Activated naive CD4-positive, alpha-beta T cell treated with anti-CD3 and anti-CD28 coated beads, Interleukin-2, amount 10 ng/mL, durations not matched to agents 7 days and 5 days (primary cell): ENCODE results near the gene ANAPC15.
"Not testable (repeated sequence)": the region's sequence is repeated elsewhere in the genome, so short reads cannot be mapped to it uniquely, and the experiment has no call there.

Experiments
- CTCF ChIA-PET: fragments of 350-600 bp; sonication (Branson Sonifier 250); formaldehyde crosslinking; loops from one replicate; lab custom pipeline; 2021; ENCODE audit warnings: antibody characterized with exemption; lab: Charles Lee
- DNase-seq: peaks from one replicate; pipeline ENCODE4 v3.0.0-alpha.2; 2020
- H3K27ac Mint-ChIP-seq: one replicate; pipeline ENCODE4 v1.8.0; 2021; ENCODE audit warnings: mild to moderate bottlenecking, moderate library complexity, mixed read lengths
- H3K27me3 Mint-ChIP-seq: one replicate; pipeline ENCODE4 v1.8.0; 2021; ENCODE audit warnings: mild to moderate bottlenecking, mixed read lengths
- H3K36me3 Mint-ChIP-seq: one replicate; pipeline ENCODE4 v1.8.0; 2021; ENCODE audit warnings: mixed read lengths
- H3K4me1 Mint-ChIP-seq: one replicate; pipeline ENCODE4 v1.8.0; 2021; ENCODE audit warnings: mixed read lengths
- H3K4me3 Mint-ChIP-seq: one replicate; pipeline ENCODE4 v1.8.0; 2021; ENCODE audit warnings: mild to moderate bottlenecking, moderate library complexity, mixed read lengths
- H3K9me3 Mint-ChIP-seq: one replicate; pipeline ENCODE4 v1.8.0; 2021; ENCODE audit warnings: mixed read lengths

The ANAPC15 gene

GRCh38 chr11:72138821-72139390 is 26.4 kb upstream of the ANAPC15 start:
- no peaks in the 10 kb centered on the region for H3K4me1 Mint-ChIP-seq
- H3K27ac Mint-ChIP-seq = no peak overlapping the region
- no peaks in the 10 kb centered on the region for H3K9me3 Mint-ChIP-seq
- no peaks in the 10 kb centered on the region for H3K36me3 Mint-ChIP-seq
- no peak for DNase-seq
- peaks cover 23% of the 10 kb centered on the region for H3K27me3 Mint-ChIP-seq
- CTCF ChIA-PET = interaction anchor here (1.3 kb wide), 1 partner anchor 114 kb away, joined by 4 read pairs; no protein-coding TSS in a partner anchor
- H3K4me3 Mint-ChIP-seq = no peak overlapping the region

- Mint-ChIP-seq H3K4me3 (no peak overlapping the region), H3K27me3 (peaks cover 25% of the 10 kb centered on the region), H3K9me3 (no peaks in the 10 kb centered on the region), H3K27ac (no peak overlapping the region), H3K4me1 (no peaks in the 10 kb centered on the region), H3K36me3 (no peaks in the 10 kb centered on the region)
- CTCF ChIA-PET = interaction anchor here (1.4 kb wide), 1 partner anchor 8 kb away, joined by 3 read pairs; no protein-coding TSS in a partner anchor
- DNase-seq = no peak
Observed at GRCh38 chr11:72136684-72137262, 24.3 kb upstream of the ANAPC15 start.

GRCh38 chr11:72135891-72136683 is 23.6 kb upstream of the ANAPC15 start:
- Mint-ChIP-seq H3K4me1 (no peaks in the 10 kb centered on the region), H3K27ac (no peak overlapping the region), H3K4me3 (no peak overlapping the region), H3K27me3 (peaks cover 28% of the 10 kb centered on the region), H3K9me3 (no peaks in the 10 kb centered on the region), H3K36me3 (no peaks in the 10 kb centered on the region)
- DNase-seq = no peak
- CTCF ChIA-PET = interaction anchor here (1.4 kb wide), 1 partner anchor 9 kb away, joined by 3 read pairs; no protein-coding TSS in a partner anchor

GRCh38 chr11:72135473-72135872 is 23.0 kb upstream of the ANAPC15 start, which contains the start of gene FOLR3:
Gene FOLR3 (plus strand): TSS chr11:72135725. CDS start chr11:72135953, 228 bp downstream.
- CTCF ChIA-PET = interaction anchor here (1.4 kb wide), 1 partner anchor 9 kb away, joined by 3 read pairs; no protein-coding TSS in a partner anchor
- DNase-seq, H3K27ac Mint-ChIP-seq, H3K36me3 Mint-ChIP-seq, H3K4me3 Mint-ChIP-seq, H3K4me1 Mint-ChIP-seq, H3K9me3 Mint-ChIP-seq: not testable (repeated sequence)
- peaks cover 26% of the 10 kb centered on the region for H3K27me3 Mint-ChIP-seq

- Mint-ChIP-seq H3K36me3 (no peaks in the 10 kb centered on the region), H3K4me3 (no peak overlapping the region), H3K4me1 (no peaks in the 10 kb centered on the region), H3K9me3 (peaks cover 13% of the 10 kb centered on the region), H3K27ac (no peak overlapping the region), H3K27me3 (peaks cover 43% of the 10 kb centered on the region)
- CTCF ChIA-PET = no interaction called here
- no peak for DNase-seq
Observed at GRCh38 chr11:72132646-72133045, 20.2 kb upstream of the ANAPC15 start.

GRCh38 chr11:72129381-72129780 is 16.9 kb upstream of the ANAPC15 start:
- CTCF ChIA-PET = interaction anchor here (0.6 to 1.6 kb wide), 2 partner anchors 14 to 53 kb away, joined by 3 to 5 read pairs; no protein-coding TSS in a partner anchor
- peaks cover 44% of the 10 kb centered on the region for H3K27me3 Mint-ChIP-seq
- H3K4me3 Mint-ChIP-seq = no peak overlapping the region
- DNase-seq = no peak
- peaks cover 15% of the 10 kb centered on the region for H3K9me3 Mint-ChIP-seq
- no peaks in the 10 kb centered on the region for H3K4me1 Mint-ChIP-seq
- H3K36me3 Mint-ChIP-seq = no peaks in the 10 kb centered on the region
- no peak overlapping the region for H3K27ac Mint-ChIP-seq

GRCh38 chr11:72127923-72128322 is 15.4 kb upstream of the ANAPC15 start:
- DNase-seq = no peak
- H3K9me3 Mint-ChIP-seq = peaks cover 15% of the 10 kb centered on the region
- CTCF ChIA-PET = no interaction called here
- no peaks in the 10 kb centered on the region for H3K36me3 Mint-ChIP-seq
- H3K27me3 Mint-ChIP-seq = peaks cover 45% of the 10 kb centered on the region
- H3K4me1 Mint-ChIP-seq = no peaks in the 10 kb centered on the region
- no peak overlapping the region for H3K27ac Mint-ChIP-seq
- no peak overlapping the region for H3K4me3 Mint-ChIP-seq

GRCh38 chr11:72125956-72126355 is 13.5 kb upstream of the ANAPC15 start:
- H3K9me3 Mint-ChIP-seq = peaks cover 15% of the 10 kb centered on the region
- no peak overlapping the region for H3K4me3 Mint-ChIP-seq
- H3K36me3 Mint-ChIP-seq = no peaks in the 10 kb centered on the region
- no peaks in the 10 kb centered on the region for H3K4me1 Mint-ChIP-seq
- peaks cover 33% of the 10 kb centered on the region for H3K27me3 Mint-ChIP-seq
- no peak overlapping the region for H3K27ac Mint-ChIP-seq
- DNase-seq = no peak
- CTCF ChIA-PET = interaction anchor here (0.7 to 3.5 kb wide), 2 partner anchors 13 to 18 kb away, joined by 3 to 15 read pairs; no protein-coding TSS in a partner anchor

- no peak overlapping the region for H3K27ac Mint-ChIP-seq
- CTCF ChIA-PET = interaction anchor here (3.5 kb wide), 1 partner anchor 20 kb away, joined by 15 read pairs; no protein-coding TSS in a partner anchor
- H3K4me1 Mint-ChIP-seq = no peaks in the 10 kb centered on the region
- H3K36me3 Mint-ChIP-seq = no peaks in the 10 kb centered on the region
- H3K4me3 Mint-ChIP-seq = no peak overlapping the region
- no peak for DNase-seq
- peaks cover 11% of the 10 kb centered on the region for H3K9me3 Mint-ChIP-seq
- peaks cover 27% of the 10 kb centered on the region for H3K27me3 Mint-ChIP-seq
Observed at GRCh38 chr11:72124046-72124445, 11.6 kb upstream of the ANAPC15 start.

GRCh38 chr11:72123117-72123653 is 10.7 kb upstream of the ANAPC15 start:
- Mint-ChIP-seq H3K36me3 (no peaks in the 10 kb centered on the region), H3K27me3 (peaks cover 19% of the 10 kb centered on the region), H3K9me3 (peaks cover 5% of the 10 kb centered on the region), H3K27ac (no peak overlapping the region), H3K4me3 (no peak overlapping the region), H3K4me1 (no peaks in the 10 kb centered on the region)
- CTCF ChIA-PET = interaction anchor here (3.5 kb wide), 1 partner anchor 21 kb away, joined by 15 read pairs; no protein-coding TSS in a partner anchor
- no peak for DNase-seq

GRCh38 chr11:72122607-72123006 is 10.1 kb upstream of the ANAPC15 start:
- Mint-ChIP-seq H3K4me1 (no peaks in the 10 kb centered on the region), H3K4me3 (no peak overlapping the region), H3K27ac (no peak overlapping the region), H3K27me3 (peaks cover 15% of the 10 kb centered on the region), H3K9me3 (peaks cover 2% of the 10 kb centered on the region), H3K36me3 (no peaks in the 10 kb centered on the region)
- CTCF ChIA-PET = interaction anchor here (3.5 kb wide), 1 partner anchor 21 kb away, joined by 15 read pairs; no protein-coding TSS in a partner anchor
- no peak for DNase-seq

GRCh38 chr11:72120930-72121329 is 8.4 kb upstream of the ANAPC15 start:
- no peak for DNase-seq
- peaks cover 18% of the 10 kb centered on the region for H3K27me3 Mint-ChIP-seq
- no peaks in the 10 kb centered on the region for H3K4me1 Mint-ChIP-seq
- H3K27ac Mint-ChIP-seq = no peak overlapping the region
- no peaks in the 10 kb centered on the region for H3K36me3 Mint-ChIP-seq
- CTCF ChIA-PET = interaction anchor here (0.8 kb wide), 1 partner anchor 29 kb away, joined by 3 read pairs; no protein-coding TSS in a partner anchor
- no peaks in the 10 kb centered on the region for H3K9me3 Mint-ChIP-seq
- H3K4me3 Mint-ChIP-seq = no peak overlapping the region

- Mint-ChIP-seq H3K4me3 (no peak overlapping the region), H3K9me3 (no peaks in the 10 kb centered on the region), H3K36me3 (no peaks in the 10 kb centered on the region), H3K4me1 (no peaks in the 10 kb centered on the region), H3K27me3 (peaks cover 15% of the 10 kb centered on the region), H3K27ac (no peak overlapping the region)
- DNase-seq = no peak
- CTCF ChIA-PET = interaction anchor here (1.4 to 2.5 kb wide), 3 partner anchors 24 to 94 kb away, joined by 4 to 7 read pairs (median 5); no protein-coding TSS in a partner anchor
Observed at GRCh38 chr11:72119198-72119597, 6.7 kb upstream of the ANAPC15 start.
